Ascending aorta (tissue), 2 donors: ENCODE results near the gene DHCR7. TPM values are rescaled to one million over a fixed set of nuclear protein-coding genes. Genes with fewer than 3 reads are reported as not detected.

Experiments used
- DNase-seq, 2 donors: peaks; one replicate each; pipeline ENCODE4 v3.0.0-alpha.2; 2019; ENCODE audit warnings: low spot score in 2 of 2
- H3K27ac ChIP-seq, 2 donors: fragments of 200-600 bp; sonication (generic); one replicate each; pipeline ENCODE4 v1.5.1; 2016 to 2017; ENCODE audit warnings: mild to moderate bottlenecking in 1 of 2
- H3K27me3 ChIP-seq: fragments of 200-600 bp; sonication (generic); one replicate; pipeline ENCODE4 v1.5.1; 2017
- H3K36me3 ChIP-seq, 2 donors: fragments of 200-600 bp; sonication (generic); one replicate each; pipeline ENCODE4 v1.5.1; 2016
- H3K4me1 ChIP-seq, 2 donors: fragments of 200-600 bp; sonication (generic); one replicate each; pipeline ENCODE4 v1.5.1; 2016 to 2017; ENCODE audit warnings: mild to moderate bottlenecking in 1 of 2
- H3K4me3 ChIP-seq, 2 donors: fragments of 200-600 bp; sonication (generic); one replicate each; pipeline ENCODE4 v1.5.1; 2016 to 2017; ENCODE audit warnings: mild to moderate bottlenecking in 1 of 2
- H3K9me3 ChIP-seq, 2 donors: fragments of 200-600 bp; sonication (generic); one replicate each; pipeline ENCODE4 v1.5.1; 2016
- intact Hi-C: fragments of 100-400 bp; cut with DNase I; formaldehyde crosslinking; loops from one replicate; pipeline ENCODE4 v1.15.1; 2023
- total RNA-seq: library from RNA; depleted of rRNA; stranded (reverse); fragments of >200 nt; gene quantifications from one replicate; pipeline ENCODE4 v1.1.0, GENCODE V29; 2016
- TF ChIP-seq, protein P1 (sequence below), 3 experiments: fragments of 200-600 bp in 2 of 3; fragments of 450-650 bp in 1 of 3; sonication (generic) in 2 of 3; IDR thresholded peaks; one replicate each; pipeline ENCODE4 v1.5.1; 2016 to 2019; ENCODE audit warnings: antibody characterized with exemption in 3 of 3, mild to moderate bottlenecking in 1 of 3, moderate library complexity in 1 of 3

Gene DHCR7
- total RNA-seq, 1 donor from 2014 or later: 66.2 TPM

DNA sequence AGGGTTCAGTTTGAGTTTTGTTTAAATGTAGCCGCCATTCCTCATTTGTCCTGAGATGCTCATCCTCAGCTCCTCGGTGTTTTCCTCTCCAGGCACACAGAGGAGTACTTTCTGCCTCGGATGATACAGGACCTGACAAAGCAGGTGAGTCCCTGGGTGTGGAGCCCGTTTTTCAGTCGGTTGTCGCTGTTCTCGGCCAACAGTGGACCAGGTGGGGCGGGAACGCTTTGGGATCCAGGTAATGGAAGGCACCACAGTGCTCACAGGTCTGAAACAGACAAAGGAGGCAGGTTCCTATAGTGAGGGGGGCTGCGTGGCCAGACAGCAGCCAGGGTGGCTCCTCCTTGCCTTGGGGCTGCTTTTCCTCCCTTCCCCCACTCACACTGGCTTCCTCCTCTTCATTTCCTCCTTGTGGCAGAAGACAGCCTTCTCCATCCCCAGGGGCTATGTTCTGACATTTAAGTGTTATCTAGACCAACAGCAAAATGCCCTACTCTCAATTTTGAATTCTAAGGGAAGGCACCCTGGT is 24.2 kb upstream of the DHCR7 start:
- no peak for DNase-seq
- no peak overlapping the region for H3K27ac ChIP-seq
- TF ChIP-seq, protein P1, sequence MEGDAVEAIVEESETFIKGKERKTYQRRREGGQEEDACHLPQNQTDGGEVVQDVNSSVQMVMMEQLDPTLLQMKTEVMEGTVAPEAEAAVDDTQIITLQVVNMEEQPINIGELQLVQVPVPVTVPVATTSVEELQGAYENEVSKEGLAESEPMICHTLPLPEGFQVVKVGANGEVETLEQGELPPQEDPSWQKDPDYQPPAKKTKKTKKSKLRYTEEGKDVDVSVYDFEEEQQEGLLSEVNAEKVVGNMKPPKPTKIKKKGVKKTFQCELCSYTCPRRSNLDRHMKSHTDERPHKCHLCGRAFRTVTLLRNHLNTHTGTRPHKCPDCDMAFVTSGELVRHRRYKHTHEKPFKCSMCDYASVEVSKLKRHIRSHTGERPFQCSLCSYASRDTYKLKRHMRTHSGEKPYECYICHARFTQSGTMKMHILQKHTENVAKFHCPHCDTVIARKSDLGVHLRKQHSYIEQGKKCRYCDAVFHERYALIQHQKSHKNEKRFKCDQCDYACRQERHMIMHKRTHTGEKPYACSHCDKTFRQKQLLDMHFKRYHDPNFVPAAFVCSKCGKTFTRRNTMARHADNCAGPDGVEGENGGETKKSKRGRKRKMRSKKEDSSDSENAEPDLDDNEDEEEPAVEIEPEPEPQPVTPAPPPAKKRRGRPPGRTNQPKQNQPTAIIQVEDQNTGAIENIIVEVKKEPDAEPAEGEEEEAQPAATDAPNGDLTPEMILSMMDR (IDR thresholded peaks at IDR 0.05): no peak
- H3K36me3 ChIP-seq: peaks cover 53 to 65% of the 10 kb centered on the region in 2 donors
- intact Hi-C loops: no loop called here
- no peaks in the 10 kb centered on the region for H3K4me1 ChIP-seq
- no peak overlapping the region for H3K4me3 ChIP-seq
- H3K9me3 ChIP-seq: no peaks in the 10 kb centered on the region
- no peaks in the 10 kb centered on the region for H3K27me3 ChIP-seq

- Histone ChIP-seq H3K27ac (no peak overlapping the region), H3K9me3 (no peaks in the 10 kb centered on the region), H3K4me3 (no peak overlapping the region), H3K36me3 (peaks cover 47 to 64% of the 10 kb centered on the region in 2 donors), H3K27me3 (no peaks in the 10 kb centered on the region), H3K4me1 (no peaks in the 10 kb centered on the region)
- TF ChIP-seq, protein P1 (IDR thresholded peaks at IDR 0.05): no peak
- intact Hi-C loops: no loop called here
- DNase-seq: no peak
These were observed 22.8 kb upstream of the DHCR7 start for GRCh38 chr11:71470946-71471345.

DNA sequence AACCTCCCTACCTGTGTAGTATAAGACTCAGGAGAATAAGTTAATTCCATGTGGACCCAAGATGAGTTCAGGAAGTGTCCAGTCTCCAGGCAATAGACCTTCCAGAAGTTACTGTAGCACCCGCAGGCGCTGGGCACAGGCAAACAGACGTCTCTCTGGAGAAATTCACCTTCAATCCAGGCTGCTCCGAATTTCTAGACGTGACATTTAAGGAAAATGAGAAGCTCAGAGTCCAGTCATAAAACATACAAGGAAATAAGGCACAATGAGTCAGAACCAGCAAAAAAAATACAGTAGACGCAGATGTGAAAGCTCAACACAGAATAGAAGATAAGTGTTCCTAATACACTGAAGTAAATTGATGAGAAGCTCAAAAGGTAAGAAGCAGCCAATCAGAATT is 19.0 kb upstream of the DHCR7 start:
- Histone ChIP-seq H3K4me3 (no peak overlapping the region), H3K36me3 (peaks cover 10 to 48% of the 10 kb centered on the region in 2 donors), H3K9me3 (no peaks in the 10 kb centered on the region), H3K4me1 (no peaks in the 10 kb centered on the region), H3K27ac (no peak overlapping the region), H3K27me3 (no peaks in the 10 kb centered on the region)
- DNase-seq: no peak
- TF ChIP-seq, protein P1 (IDR thresholded peaks at IDR 0.05): no peak
- intact Hi-C loops: no loop called here

- TF ChIP-seq, protein P1 (IDR thresholded peaks at IDR 0.05): no peak
- Histone ChIP-seq H3K4me3 (no peak overlapping the region), H3K9me3 (no peaks in the 10 kb centered on the region), H3K27me3 (no peaks in the 10 kb centered on the region), H3K4me1 (no peaks in the 10 kb centered on the region), H3K36me3 (peaks cover 15 to 47% of the 10 kb centered on the region in 2 donors), H3K27ac (no peak overlapping the region)
- DNase-seq: no peak
- intact Hi-C loops: no loop called here
These were observed 18.2 kb upstream of the DHCR7 start for GRCh38 chr11:71466358-71466757.

GRCh38 chr11:71465054-71465453 is 16.9 kb upstream of the DHCR7 start:
- H3K27ac ChIP-seq: no peak overlapping the region
- no peak for DNase-seq
- no peaks in the 10 kb centered on the region for H3K9me3 ChIP-seq
- H3K4me1 ChIP-seq: no peaks in the 10 kb centered on the region
- H3K27me3 ChIP-seq: no peaks in the 10 kb centered on the region
- TF ChIP-seq, protein P1 (IDR thresholded peaks at IDR 0.05): no peak
- intact Hi-C loops: no loop called here
- no peak overlapping the region for H3K4me3 ChIP-seq
- peaks cover 27 to 60% of the 10 kb centered on the region in 2 donors for H3K36me3 ChIP-seq
